HepG2 (cell line): ENCODE measurements around the gene CAB39. TPM values are rescaled to one million over a fixed set of nuclear protein-coding genes. Genes with fewer than 3 reads are reported as not detected.
A peak's percentile ranks its signal among the peaks of the same experiment; 100 is the strongest.

Experiments
- ATF5 ChIP-seq: sonication (generic); formaldehyde crosslinking; IDR thresholded peaks from 2 replicates; pipeline ENCODE4 v1.4.0; 2020; ENCODE audit warnings: mild to moderate bottlenecking, low read depth, missing genetic modification reagents
- FOXA3 ChIP-seq: IDR thresholded peaks from 2 replicates; pipeline ENCODE4 v1.6.1; 2016; ENCODE audit warnings: missing genetic modification reagents, missing compliant biosample characterization
- MZF1 ChIP-seq: sonication (generic); formaldehyde crosslinking; IDR thresholded peaks from 2 replicates; pipeline ENCODE4 v1.8.1; 2023; ENCODE audit warnings: mild to moderate bottlenecking, missing genetic modification reagents, borderline replicate concordance
- PAX8 ChIP-seq: sonication (generic); formaldehyde crosslinking; IDR thresholded peaks from 2 replicates; pipeline ENCODE4 v1.8.0; 2022; ENCODE audit warnings: mild to moderate bottlenecking, missing genetic modification reagents, borderline replicate concordance
- PRDM4 ChIP-seq: sonication (generic); formaldehyde crosslinking; IDR thresholded peaks from 2 replicates; pipeline ENCODE4 v1.9.0; 2021; ENCODE audit warnings: missing genetic modification reagents, borderline replicate concordance
- RAD51 ChIP-seq: fragments of 450-650 bp; IDR thresholded peaks from 2 replicates; pipeline ENCODE4 v1.6.1; 2016; ENCODE audit warnings: borderline replicate concordance
- REL ChIP-seq: sonication (generic); formaldehyde crosslinking; conservative IDR thresholded peaks from 2 replicates; pipeline ENCODE4 v1.8.0; 2022; ENCODE audit warnings: mild to moderate bottlenecking, missing genetic modification reagents, moderate library complexity
- RXRB ChIP-seq: IDR thresholded peaks from 2 replicates; pipeline ENCODE4 v1.6.1; 2016; ENCODE audit warnings: borderline replicate concordance, missing genetic modification reagents, missing compliant biosample characterization
- SCMH1 ChIP-seq: sonication (generic); formaldehyde crosslinking; IDR thresholded peaks from 2 replicates; pipeline ENCODE4 v1.9.0; 2021; ENCODE audit warnings: missing genetic modification reagents, mild to moderate bottlenecking, borderline replicate concordance
- SRSF9 ChIP-seq: fragments of 200-400 bp; formaldehyde crosslinking; IDR thresholded peaks from 2 replicates; pipeline ENCODE4 v1.6.1; 2018; ENCODE audit warnings: borderline replicate concordance, mild to moderate bottlenecking, low read depth, low read length; ENCODE audit not compliant: insufficient read depth, poor library complexity, severe bottlenecking
- STAG1 ChIP-seq: sonication (generic); formaldehyde crosslinking; IDR thresholded peaks from 2 replicates; pipeline ENCODE4 v1.4.0; 2020; ENCODE audit warnings: missing genetic modification reagents
- YEATS4 ChIP-seq: sonication (generic); formaldehyde crosslinking; IDR thresholded peaks from 2 replicates; pipeline ENCODE4 v1.4.0; 2020; ENCODE audit warnings: missing genetic modification reagents, borderline replicate concordance
- YY1 ChIP-seq: IDR thresholded peaks from 2 replicates; pipeline ENCODE4 v1.6.1; 2011; ENCODE audit warnings: low read length, low read depth, moderate library complexity, mild to moderate bottlenecking; ENCODE audit not compliant: insufficient read depth, insufficient replicate concordance
- ZBTB43 ChIP-seq: sonication (generic); formaldehyde crosslinking; conservative IDR thresholded peaks from 2 replicates; pipeline ENCODE4 v1.4.0; 2020; ENCODE audit warnings: missing genetic modification reagents
- ZC3H4 ChIP-seq: sonication (generic); formaldehyde crosslinking; IDR thresholded peaks from 2 replicates; pipeline ENCODE4 v1.4.0; 2020; ENCODE audit warnings: missing genetic modification reagents, borderline replicate concordance
- ZFYVE20 ChIP-seq: sonication (generic); formaldehyde crosslinking; IDR thresholded peaks from 2 replicates; pipeline ENCODE4 v1.8.0; 2023; ENCODE audit warnings: low read depth, mild to moderate bottlenecking, moderate library complexity, missing genetic modification reagents, borderline replicate concordance
- ZNF138 ChIP-seq: sonication (generic); formaldehyde crosslinking; IDR thresholded peaks from 2 replicates; pipeline ENCODE4 v1.5.0; 2020; ENCODE audit warnings: mild to moderate bottlenecking, low read depth, missing genetic modification reagents
- ZNF180 ChIP-seq: sonication (generic); formaldehyde crosslinking; IDR thresholded peaks from 2 replicates; pipeline ENCODE4 v1.4.0; 2020; ENCODE audit warnings: low read depth, missing genetic modification reagents, borderline replicate concordance
- ZNF251 ChIP-seq: sonication (generic); formaldehyde crosslinking; IDR thresholded peaks from 2 replicates; pipeline ENCODE4 v1.9.0; 2021; ENCODE audit warnings: mild to moderate bottlenecking, missing genetic modification reagents
- ZNF263 ChIP-seq: sonication (generic); formaldehyde crosslinking; IDR thresholded peaks from 2 replicates; pipeline ENCODE4 v1.4.0; 2020; ENCODE audit warnings: missing genetic modification reagents
- ZNF589 ChIP-seq: sonication (generic); formaldehyde crosslinking; conservative IDR thresholded peaks from 2 replicates; pipeline ENCODE4 v1.8.0; 2022; ENCODE audit warnings: mild to moderate bottlenecking, moderate library complexity, missing genetic modification reagents
- ZNF629 ChIP-seq: sonication (generic); formaldehyde crosslinking; conservative IDR thresholded peaks from 2 replicates; pipeline ENCODE4 v1.5.0; 2020; ENCODE audit warnings: missing genetic modification reagents
- polyA plus RNA-seq, 8 experiments: library from polyadenylated mRNA; depleted of rRNA in 3 of 8; stranded (reverse) in 7 of 8; unstranded in 1 of 8; fragments of >200 nt; fragmentation: Illumina TruSeq in 4 of 8; extraction: Trizol in 4 of 8; gene quantifications; 2 replicates each; pipeline versions ENCODE4 v1.2.1 to v1.2.3, GENCODE V29; 2011 to 2016; ENCODE audit warnings: low read depth in 4 of 8, missing spikeins in 1 of 8, mixed read lengths in 1 of 8; ENCODE audit not compliant: insufficient read depth in 1 of 8
- total RNA-seq, 5 experiments: library from RNA; depleted of rRNA; stranded (reverse); fragments of >200 nt; fragmentation: Illumina TruSeq; extraction: Trizol; gene quantifications; 2 replicates each; pipeline ENCODE4 v1.2.3, GENCODE V29; 2016; ENCODE audit warnings: low read depth in 1 of 5
- TF ChIP-seq, protein P1 (sequence below): sonication (generic); formaldehyde crosslinking; IDR thresholded peaks from 2 replicates; pipeline ENCODE4 v1.5.1; 2020; ENCODE audit warnings: mild to moderate bottlenecking, missing genetic modification reagents, moderate library complexity

Gene CAB39
- total and polyA plus RNA-seq, 2 of the 13 experiments (the other 11 are each of a cell fraction or from before 2014, with no cell fraction given), result 19.3 to 45.3 TPM

DNA sequence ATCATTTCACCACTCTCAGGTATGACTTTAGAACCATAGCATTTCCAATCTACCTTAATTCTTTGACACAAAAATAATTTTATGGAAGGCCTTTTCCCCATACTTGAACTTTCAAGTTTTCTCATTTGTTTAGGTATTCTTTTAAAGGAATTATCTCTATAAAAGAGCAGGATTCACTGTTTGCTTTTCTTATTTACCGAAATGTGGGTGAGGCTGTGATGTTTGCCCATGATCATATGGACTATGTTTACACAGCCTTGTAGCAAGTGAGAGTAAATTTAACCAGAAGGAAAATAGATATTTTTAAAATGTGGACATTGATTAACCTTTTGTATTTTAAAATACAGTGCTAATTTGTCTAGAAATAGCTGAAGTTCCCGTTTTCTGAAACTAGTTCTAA, 26.3 kb downstream of the CAB39 start (continued):
- TF ChIP-seq SCMH1, result no peak
- TF ChIP-seq MZF1 (CRISPR knock-in tag), result no peak
- no peak for TF ChIP-seq REL (CRISPR knock-in tag)
- no peak for TF ChIP-seq RAD51
- TF ChIP-seq SRSF9, result no peak
- no peak for TF ChIP-seq PRDM4 (CRISPR knock-in tag)
- TF ChIP-seq ZNF629 (CRISPR knock-in tag), result no peak
- TF ChIP-seq, protein P1, sequence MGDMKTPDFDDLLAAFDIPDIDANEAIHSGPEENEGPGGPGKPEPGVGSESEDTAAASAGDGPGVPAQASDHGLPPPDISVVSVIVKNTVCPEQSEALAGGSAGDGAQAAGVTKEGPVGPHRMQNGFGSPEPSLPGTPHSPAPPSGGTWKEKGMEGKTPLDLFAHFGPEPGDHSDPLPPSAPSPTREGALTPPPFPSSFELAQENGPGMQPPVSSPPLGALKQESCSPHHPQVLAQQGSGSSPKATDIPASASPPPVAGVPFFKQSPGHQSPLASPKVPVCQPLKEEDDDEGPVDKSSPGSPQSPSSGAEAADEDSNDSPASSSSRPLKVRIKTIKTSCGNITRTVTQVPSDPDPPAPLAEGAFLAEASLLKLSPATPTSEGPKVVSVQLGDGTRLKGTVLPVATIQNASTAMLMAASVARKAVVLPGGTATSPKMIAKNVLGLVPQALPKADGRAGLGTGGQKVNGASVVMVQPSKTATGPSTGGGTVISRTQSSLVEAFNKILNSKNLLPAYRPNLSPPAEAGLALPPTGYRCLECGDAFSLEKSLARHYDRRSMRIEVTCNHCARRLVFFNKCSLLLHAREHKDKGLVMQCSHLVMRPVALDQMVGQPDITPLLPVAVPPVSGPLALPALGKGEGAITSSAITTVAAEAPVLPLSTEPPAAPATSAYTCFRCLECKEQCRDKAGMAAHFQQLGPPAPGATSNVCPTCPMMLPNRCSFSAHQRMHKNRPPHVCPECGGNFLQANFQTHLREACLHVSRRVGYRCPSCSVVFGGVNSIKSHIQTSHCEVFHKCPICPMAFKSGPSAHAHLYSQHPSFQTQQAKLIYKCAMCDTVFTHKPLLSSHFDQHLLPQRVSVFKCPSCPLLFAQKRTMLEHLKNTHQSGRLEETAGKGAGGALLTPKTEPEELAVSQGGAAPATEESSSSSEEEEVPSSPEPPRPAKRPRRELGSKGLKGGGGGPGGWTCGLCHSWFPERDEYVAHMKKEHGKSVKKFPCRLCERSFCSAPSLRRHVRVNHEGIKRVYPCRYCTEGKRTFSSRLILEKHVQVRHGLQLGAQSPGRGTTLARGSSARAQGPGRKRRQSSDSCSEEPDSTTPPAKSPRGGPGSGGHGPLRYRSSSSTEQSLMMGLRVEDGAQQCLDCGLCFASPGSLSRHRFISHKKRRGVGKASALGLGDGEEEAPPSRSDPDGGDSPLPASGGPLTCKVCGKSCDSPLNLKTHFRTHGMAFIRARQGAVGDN (CRISPR knock-in tag), result no peak
- no peak for TF ChIP-seq ZNF251
- TF ChIP-seq FOXA3 (CRISPR knock-in tag), result peak; percentile 100
- TF ChIP-seq ATF5 (CRISPR knock-in tag), result no peak
- no peak for TF ChIP-seq STAG1 (CRISPR knock-in tag)
- no peak for TF ChIP-seq ZNF138 (CRISPR knock-in tag)
- TF ChIP-seq PAX8 (CRISPR knock-in tag), result no peak
- peak; percentile 83 for TF ChIP-seq RXRB
- no peak for TF ChIP-seq ZC3H4 (CRISPR knock-in tag)
- TF ChIP-seq ZBTB43 (CRISPR knock-in tag), result no peak
- TF ChIP-seq YEATS4, result no peak; the same call in 1 of the 2 replicates
- TF ChIP-seq ZNF263, result no peak
- TF ChIP-seq ZNF180 (CRISPR knock-in tag), result no peak
- TF ChIP-seq ZFYVE20 (CRISPR knock-in tag), result no peak
- no peak for TF ChIP-seq YY1
- TF ChIP-seq ZNF589, result no peak
